Panc1 (cell line): Measurements from ENCODE around the gene TEDDM1. TPM values are rescaled to one million over a fixed set of nuclear protein-coding genes. Genes with fewer than 3 reads are reported as not detected.

Experiments
- ATAC-seq: fragments of 200-7000 bp; cut with Tn5 transposase; 2 replicates; pipeline ENCODE4 v1.9.1; 2020; ENCODE audit warnings: mild to moderate bottlenecking, moderate library complexity
- BruUV-seq: library from RNA; stranded (reverse); fragments of 400-500 nt; replicated peaks from 2 replicates; lab custom pipeline; 2021; lab: Mats Ljungman, UMichigan
- CTCF ChIA-PET: fragments of 300-600 bp; sonication (Branson Sonifier 250); formaldehyde crosslinking; loops from one replicate; lab custom pipeline; 2022; ENCODE audit warnings: antibody characterized with exemption; lab: Charles Lee
- POLR2A ChIA-PET: fragments of 300-600 bp; sonication (Branson Sonifier 250); formaldehyde crosslinking; loops from one replicate; lab custom pipeline; 2022; ENCODE audit warnings: antibody characterized with exemption; lab: Charles Lee
- DNase-seq: peaks from one replicate; pipeline ENCODE4 v3.0.0-alpha.2; 2010; ENCODE audit warnings: low read depth, low spot score
- H3K27ac ChIP-seq: 2 replicates; pipeline ENCODE4 v1.5.1; 2011; ENCODE audit warnings: mild to moderate bottlenecking, low read length, inconsistent platforms
- H3K27me3 ChIP-seq: fragments of 200-500 bp; sonication (Bioruptor generic); 2 replicates; pipeline ENCODE4 v1.6.0; 2014; ENCODE audit warnings: low read length, inconsistent platforms; ENCODE audit not compliant: control insufficient read depth, insufficient read depth
- H3K36me3 ChIP-seq: fragments of 200-500 bp; sonication (Bioruptor generic); 2 replicates; pipeline ENCODE4 v1.5.1; 2014; ENCODE audit warnings: inconsistent platforms, mild to moderate bottlenecking, low read length, moderate library complexity; ENCODE audit not compliant: control insufficient read depth, insufficient read depth
- H3K4me1 ChIP-seq: 2 replicates; pipeline ENCODE4 v1.5.1; 2011; ENCODE audit warnings: inconsistent platforms, mild to moderate bottlenecking, low read length, moderate library complexity; ENCODE audit not compliant: control insufficient read depth, insufficient read depth
- H3K4me3 ChIP-seq, 2 experiments: 2 replicates each; pipeline ENCODE4 v1.5.1; 2011 to 2012; ENCODE audit warnings: low read depth in 2 of 2, low read length in 2 of 2, mild to moderate bottlenecking in 2 of 2, inconsistent platforms in 1 of 2, moderate library complexity in 1 of 2
- H3K9me3 ChIP-seq: fragments of 200-500 bp; sonication (Bioruptor generic); 2 replicates; pipeline ENCODE4 v1.5.1; 2014; ENCODE audit warnings: low read depth, mild to moderate bottlenecking, inconsistent platforms, low read length, moderate library complexity; ENCODE audit not compliant: control insufficient read depth, insufficient read depth
- POLR2AphosphoS5 ChIP-seq: IDR thresholded peaks from 2 replicates; pipeline ENCODE4 v1.6.1; 2012; ENCODE audit warnings: mild to moderate bottlenecking, low read depth, low read length, moderate library complexity
- SIN3A ChIP-seq: IDR thresholded peaks from 2 replicates; pipeline ENCODE4 v1.6.1; 2012; ENCODE audit warnings: low read depth, mild to moderate bottlenecking, low read length, moderate library complexity, borderline replicate concordance; ENCODE audit not compliant: insufficient read depth
- TCF7L2 ChIP-seq: IDR thresholded peaks from 2 replicates; pipeline ENCODE4 v1.6.1; 2011; ENCODE audit warnings: mild to moderate bottlenecking, low read depth, low read length, inconsistent platforms
- in situ Hi-C: cut with HindIII; loops from 2 replicates; pipeline ENCODE4 v1.10.0; 2016; ENCODE audit warnings: low sequenced_read_pairs, low pct_unique_long_range_greater_than_20kb
- intact Hi-C: fragments of 100-400 bp; cut with micrococcal nuclease; formaldehyde crosslinking; loops from one replicate; pipeline ENCODE4 v1.10.0; 2022; ENCODE audit not compliant: unreplicated experiment
- total RNA-seq: library from RNA; stranded (reverse); gene quantifications from one replicate; pipeline ENCODE4 v1.2.1, GENCODE V29; 2021; ENCODE audit not compliant: unreplicated experiment
- TF ChIP-seq, protein P1 (sequence below): fragments of 450-650 bp; IDR thresholded peaks from 2 replicates; pipeline ENCODE4 v1.5.1; 2017; ENCODE audit warnings: mild to moderate bottlenecking
- TF ChIP-seq, protein P2 (sequence below), 2 experiments: IDR thresholded peaks; 2 replicates each; pipeline ENCODE4 v1.6.1; 2011 to 2012; ENCODE audit warnings: low read depth in 2 of 2, control low read depth in 1 of 2, low read length in 1 of 2, mild to moderate bottlenecking in 1 of 2, moderate library complexity in 1 of 2; ENCODE audit not compliant: insufficient read depth in 1 of 2

Gene TEDDM1
- total RNA-seq, 1 experiment from 2014 or later, result not detected

DNA sequence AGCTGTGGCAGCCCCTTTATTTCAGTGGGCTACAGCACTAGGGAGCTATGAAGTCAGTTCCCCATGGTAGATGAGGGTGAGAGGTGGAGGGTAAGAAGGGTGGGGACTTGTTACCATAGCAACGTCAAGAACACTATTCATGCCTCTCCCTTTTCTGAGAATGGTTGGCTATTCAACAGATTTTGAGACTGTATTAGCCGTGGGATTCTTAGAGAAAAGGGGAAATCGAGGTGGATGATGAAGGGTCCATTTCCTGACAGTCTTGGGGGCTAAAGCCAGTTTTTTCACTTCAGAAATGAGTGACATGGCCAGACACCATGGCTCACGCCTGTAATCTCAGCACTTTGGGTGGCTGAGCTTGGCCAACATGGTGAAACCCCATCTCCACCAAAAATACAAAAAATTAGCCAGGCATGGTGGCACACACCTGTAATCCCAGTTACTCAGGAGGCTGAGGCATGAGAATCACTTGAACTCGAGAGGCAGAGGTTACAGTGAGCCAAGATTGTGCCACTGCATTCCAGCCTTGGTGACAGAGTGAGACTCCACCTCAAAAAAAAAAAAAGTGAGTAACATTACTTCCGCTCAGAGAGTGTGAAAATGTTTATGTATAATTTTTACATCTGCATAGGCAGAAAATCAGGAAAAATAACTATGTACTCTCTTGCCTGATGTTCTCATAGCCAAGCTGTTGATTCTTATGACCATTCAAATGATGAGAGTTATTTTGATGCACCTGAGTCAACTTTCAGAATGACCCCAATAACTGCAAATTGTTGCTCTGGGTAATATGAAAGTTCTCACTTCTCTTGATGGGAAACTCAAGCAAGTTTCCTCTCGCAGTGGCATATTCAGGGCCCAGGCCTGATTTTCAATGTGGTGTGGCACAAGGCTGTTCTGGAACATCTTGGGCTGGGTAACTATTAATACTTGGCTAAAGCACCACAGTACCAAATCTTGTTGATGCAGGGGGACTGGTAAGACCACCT lies 26.3 kb upstream of the TEDDM1 start:
- ChIA-PET CTCF (no interaction called here), POLR2A (no interaction called here)
- DNase-seq, result no peak
- in situ Hi-C loops, result no loop called here
- H3K9me3 ChIP-seq, result no peaks in the 10 kb centered on the region
- no peaks in the 10 kb centered on the region for H3K27me3 ChIP-seq
- intact Hi-C loops, result no loop called here
- H3K36me3 ChIP-seq, result no peaks in the 10 kb centered on the region
- ATAC-seq, result no peak
- H3K4me1 ChIP-seq, result no peaks in the 10 kb centered on the region
- no peak overlapping the region for H3K27ac ChIP-seq
- no TSS peak for BruUV-seq
- no peak for TF ChIP-seq POLR2AphosphoS5
- TF ChIP-seq, protein P1, sequence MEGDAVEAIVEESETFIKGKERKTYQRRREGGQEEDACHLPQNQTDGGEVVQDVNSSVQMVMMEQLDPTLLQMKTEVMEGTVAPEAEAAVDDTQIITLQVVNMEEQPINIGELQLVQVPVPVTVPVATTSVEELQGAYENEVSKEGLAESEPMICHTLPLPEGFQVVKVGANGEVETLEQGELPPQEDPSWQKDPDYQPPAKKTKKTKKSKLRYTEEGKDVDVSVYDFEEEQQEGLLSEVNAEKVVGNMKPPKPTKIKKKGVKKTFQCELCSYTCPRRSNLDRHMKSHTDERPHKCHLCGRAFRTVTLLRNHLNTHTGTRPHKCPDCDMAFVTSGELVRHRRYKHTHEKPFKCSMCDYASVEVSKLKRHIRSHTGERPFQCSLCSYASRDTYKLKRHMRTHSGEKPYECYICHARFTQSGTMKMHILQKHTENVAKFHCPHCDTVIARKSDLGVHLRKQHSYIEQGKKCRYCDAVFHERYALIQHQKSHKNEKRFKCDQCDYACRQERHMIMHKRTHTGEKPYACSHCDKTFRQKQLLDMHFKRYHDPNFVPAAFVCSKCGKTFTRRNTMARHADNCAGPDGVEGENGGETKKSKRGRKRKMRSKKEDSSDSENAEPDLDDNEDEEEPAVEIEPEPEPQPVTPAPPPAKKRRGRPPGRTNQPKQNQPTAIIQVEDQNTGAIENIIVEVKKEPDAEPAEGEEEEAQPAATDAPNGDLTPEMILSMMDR, result no peak
- no peak for TF ChIP-seq SIN3A
- no peak for TF ChIP-seq TCF7L2
- TF ChIP-seq, protein P2, sequence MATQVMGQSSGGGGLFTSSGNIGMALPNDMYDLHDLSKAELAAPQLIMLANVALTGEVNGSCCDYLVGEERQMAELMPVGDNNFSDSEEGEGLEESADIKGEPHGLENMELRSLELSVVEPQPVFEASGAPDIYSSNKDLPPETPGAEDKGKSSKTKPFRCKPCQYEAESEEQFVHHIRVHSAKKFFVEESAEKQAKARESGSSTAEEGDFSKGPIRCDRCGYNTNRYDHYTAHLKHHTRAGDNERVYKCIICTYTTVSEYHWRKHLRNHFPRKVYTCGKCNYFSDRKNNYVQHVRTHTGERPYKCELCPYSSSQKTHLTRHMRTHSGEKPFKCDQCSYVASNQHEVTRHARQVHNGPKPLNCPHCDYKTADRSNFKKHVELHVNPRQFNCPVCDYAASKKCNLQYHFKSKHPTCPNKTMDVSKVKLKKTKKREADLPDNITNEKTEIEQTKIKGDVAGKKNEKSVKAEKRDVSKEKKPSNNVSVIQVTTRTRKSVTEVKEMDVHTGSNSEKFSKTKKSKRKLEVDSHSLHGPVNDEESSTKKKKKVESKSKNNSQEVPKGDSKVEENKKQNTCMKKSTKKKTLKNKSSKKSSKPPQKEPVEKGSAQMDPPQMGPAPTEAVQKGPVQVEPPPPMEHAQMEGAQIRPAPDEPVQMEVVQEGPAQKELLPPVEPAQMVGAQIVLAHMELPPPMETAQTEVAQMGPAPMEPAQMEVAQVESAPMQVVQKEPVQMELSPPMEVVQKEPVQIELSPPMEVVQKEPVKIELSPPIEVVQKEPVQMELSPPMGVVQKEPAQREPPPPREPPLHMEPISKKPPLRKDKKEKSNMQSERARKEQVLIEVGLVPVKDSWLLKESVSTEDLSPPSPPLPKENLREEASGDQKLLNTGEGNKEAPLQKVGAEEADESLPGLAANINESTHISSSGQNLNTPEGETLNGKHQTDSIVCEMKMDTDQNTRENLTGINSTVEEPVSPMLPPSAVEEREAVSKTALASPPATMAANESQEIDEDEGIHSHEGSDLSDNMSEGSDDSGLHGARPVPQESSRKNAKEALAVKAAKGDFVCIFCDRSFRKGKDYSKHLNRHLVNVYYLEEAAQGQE (IDR thresholded peaks at IDR 0.05; ENCODE audit: insufficient read depth in 1 of 2, low read depth in 2 of 2, low read length in 1 of 2), result no peak
- no peak overlapping the region for H3K4me3 ChIP-seq

DNA sequence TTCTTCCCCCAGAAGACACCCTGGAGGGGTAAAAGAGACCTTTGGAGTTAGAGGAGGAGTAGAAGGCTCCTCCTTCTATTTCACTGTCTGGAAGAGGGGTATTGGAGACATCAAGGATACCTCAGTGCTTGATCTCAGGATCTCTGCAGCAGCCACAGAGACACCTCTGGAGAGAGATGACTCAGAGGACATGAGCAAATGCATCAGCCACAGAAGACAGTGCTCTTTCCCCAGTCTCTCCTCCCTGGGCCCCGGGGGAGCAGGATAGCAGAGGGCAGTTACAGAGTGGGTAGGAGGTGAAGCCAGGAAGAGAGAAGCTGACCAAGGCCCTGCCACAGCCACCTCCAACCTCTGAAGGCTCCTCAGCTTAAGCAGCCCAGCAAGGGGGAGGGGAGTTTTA lies 15.3 kb upstream of the TEDDM1 start:
- Histone ChIP-seq H3K4me1 (no peaks in the 10 kb centered on the region), H3K9me3 (no peaks in the 10 kb centered on the region), H3K36me3 (no peaks in the 10 kb centered on the region), H3K27ac (no peak overlapping the region), H3K27me3 (no peaks in the 10 kb centered on the region; the same call in 1 of the 2 replicates), H3K4me3 (no peak overlapping the region)
- in situ Hi-C loops, result no loop called here
- TF ChIP-seq, protein P1, result no peak
- TF ChIP-seq TCF7L2, result no peak
- no peak for TF ChIP-seq POLR2AphosphoS5
- TF ChIP-seq, protein P2 (IDR thresholded peaks at IDR 0.05; ENCODE audit: insufficient read depth in 1 of 2, low read depth in 2 of 2, low read length in 1 of 2), result no peak
- TF ChIP-seq SIN3A, result no peak
- no TSS peak for BruUV-seq
- POLR2A ChIA-PET, result no interaction called here
- ATAC-seq (no peak), DNase-seq (no peak)
- intact Hi-C loops, result no loop called here
- CTCF ChIA-PET, result no interaction called here
